IMR-90 (cell line): Measurements from ENCODE around the gene RNF43. TPM values are rescaled to one million over a fixed set of nuclear protein-coding genes. Genes with fewer than 3 reads are reported as not detected.

ENCODE experiments used
- ATAC-seq: fragments of 200-7000 bp; cut with Tn5 transposase; 2 replicates; pipeline ENCODE4 v1.9.1; 2020; ENCODE audit warnings: low read depth, mild to moderate bottlenecking, moderate library complexity
- BruUV-seq: library from RNA; stranded (reverse); fragments of 400-500 nt; replicated peaks from 2 replicates; lab custom pipeline; 2021; lab: Mats Ljungman, UMichigan
- CTCF ChIA-PET: fragments of 300-600 bp; formaldehyde crosslinking; extraction: SDS; loops from one replicate; lab custom pipeline; 2021; ENCODE audit warnings: antibody characterized with exemption; lab: Yijun Ruan, JAX
- POLR2A ChIA-PET: fragments of 300-600 bp; sonication (Branson Sonifier 250); formaldehyde crosslinking; loops from one replicate; lab custom pipeline; 2022; ENCODE audit warnings: antibody characterized with exemption; ENCODE audit not compliant: unreplicated experiment; lab: Charles Lee
- DNase-seq: peaks from one replicate; pipeline ENCODE4 v3.0.0; 2013
- H2AFZ ChIP-seq: replicated peaks from 2 replicates; pipeline ENCODE3; 2013; ENCODE audit warnings: low read length, mild to moderate bottlenecking; ENCODE audit not compliant: poor library complexity
- H2AK5ac ChIP-seq: 2 replicates; pipeline ENCODE4 v1.6.1; 2013; ENCODE audit warnings: low read depth, low read length, inconsistent platforms
- H2AK9ac ChIP-seq: replicated peaks from 2 replicates; pipeline ENCODE3; 2013; ENCODE audit warnings: mild to moderate bottlenecking, low read depth, low read length, moderate library complexity; ENCODE audit not compliant: poor library complexity
- H2BK120ac ChIP-seq: 2 replicates; pipeline ENCODE4 v1.6.1; 2013; ENCODE audit warnings: low read depth, low read length, inconsistent platforms
- H2BK15ac ChIP-seq: 3 replicates; pipeline ENCODE4 v1.6.1; 2013; ENCODE audit warnings: low read depth, low read length, inconsistent platforms
- H2BK20ac ChIP-seq: 2 replicates; pipeline ENCODE4 v1.6.1; 2013; ENCODE audit warnings: low read depth, mild to moderate bottlenecking, inconsistent platforms, low read length, moderate library complexity
- H2BK5ac ChIP-seq: 2 replicates; pipeline ENCODE4 v1.6.1; 2013; ENCODE audit warnings: mild to moderate bottlenecking, low read depth, low read length, inconsistent platforms; ENCODE audit not compliant: poor library complexity, severe bottlenecking
- H3K14ac ChIP-seq: replicated peaks from 2 replicates; pipeline ENCODE4 v1.6.1; 2013; ENCODE audit warnings: low read depth, low read length, inconsistent platforms
- H3K18ac ChIP-seq: 2 replicates; pipeline ENCODE4 v1.6.1; 2013; ENCODE audit warnings: low read depth, low read length, control low read depth
- H3K23ac ChIP-seq: 2 replicates; pipeline ENCODE4 v1.6.1; 2013; ENCODE audit warnings: low read depth, low read length, inconsistent platforms
- H3K27ac ChIP-seq: 2 replicates; pipeline ENCODE4 v1.5.1; 2013; ENCODE audit warnings: mild to moderate bottlenecking, control low read depth, low read length; ENCODE audit not compliant: insufficient read depth
- H3K27me3 ChIP-seq: 2 replicates; pipeline ENCODE4 v1.6.1; 2013; ENCODE audit warnings: low read length; ENCODE audit not compliant: control insufficient read depth, insufficient read depth
- H3K36me3 ChIP-seq: 2 replicates; pipeline ENCODE4 v1.6.1; 2013; ENCODE audit warnings: low read length, mixed read lengths; ENCODE audit not compliant: control insufficient read depth, insufficient read depth
- H3K4ac ChIP-seq: 2 replicates; pipeline ENCODE4 v1.6.1; 2013; ENCODE audit warnings: low read depth, low read length, inconsistent platforms
- H3K4me1 ChIP-seq: 2 replicates; pipeline ENCODE4 v1.6.1; 2013; ENCODE audit warnings: low read length, mixed read lengths; ENCODE audit not compliant: control insufficient read depth, insufficient read depth
- H3K4me2 ChIP-seq: 2 replicates; pipeline ENCODE4 v1.6.1; 2013; ENCODE audit warnings: low read depth, mild to moderate bottlenecking, control low read depth, low read length, moderate library complexity
- H3K4me3 ChIP-seq: 2 replicates; pipeline ENCODE4 v1.5.1; 2013; ENCODE audit warnings: low read depth, mild to moderate bottlenecking, control low read depth, low read length, moderate library complexity; ENCODE audit not compliant: insufficient read depth
- H3K56ac ChIP-seq: 2 replicates; pipeline ENCODE4 v1.6.1; 2013; ENCODE audit warnings: low read length, inconsistent platforms; ENCODE audit not compliant: insufficient read depth; ENCODE audit errors: extremely low read depth
- H3K79me1 ChIP-seq, 2 experiments: 2 replicates each; pipeline ENCODE4 v1.6.1; 2013; ENCODE audit warnings: low read length in 2 of 2, inconsistent platforms in 1 of 2, low read depth in 1 of 2
- H3K9ac ChIP-seq: 2 replicates; pipeline ENCODE4 v1.6.1; 2013; ENCODE audit warnings: low read depth, low read length, control low read depth
- H3K9me1 ChIP-seq: 2 replicates; pipeline ENCODE4 v1.6.1; 2013; ENCODE audit warnings: low read length, inconsistent platforms; ENCODE audit not compliant: insufficient read depth
- H3K9me3 ChIP-seq: 2 replicates; pipeline ENCODE4 v1.6.1; 2013; ENCODE audit warnings: low read length; ENCODE audit not compliant: control insufficient read depth, insufficient read depth
- H4K20me1 ChIP-seq: 2 replicates; pipeline ENCODE4 v1.6.1; 2013; ENCODE audit warnings: low read length, inconsistent platforms; ENCODE audit not compliant: insufficient read depth
- H4K5ac ChIP-seq: 2 replicates; pipeline ENCODE4 v1.6.1; 2013; ENCODE audit warnings: mild to moderate bottlenecking, low read depth, low read length, control low read depth
- H4K8ac ChIP-seq, 2 experiments: 2 replicates each; pipeline ENCODE4 v1.6.1; 2013; ENCODE audit warnings: low read depth in 2 of 2, low read length in 2 of 2, control low read depth in 1 of 2, inconsistent platforms in 1 of 2
- H4K91ac ChIP-seq: 2 replicates; pipeline ENCODE4 v1.6.1; 2013; ENCODE audit warnings: low read depth, low read length, inconsistent platforms; ENCODE audit not compliant: insufficient read depth
- BHLHE40 ChIP-seq: fragments of 150-350 bp; IDR thresholded peaks from 2 replicates; pipeline ENCODE4 v1.6.1; 2016; ENCODE audit warnings: mild to moderate bottlenecking, low read depth, low read length
- CEBPB ChIP-seq: IDR thresholded peaks from 2 replicates; pipeline ENCODE4 v1.6.1; 2012; ENCODE audit warnings: low read depth, low read length, improper control_type of control experiment
- CHD1 ChIP-seq: IDR thresholded peaks from 2 replicates; pipeline ENCODE4 v1.6.1; 2012; ENCODE audit warnings: low read depth, low read length, improper control_type of control experiment
- CTCF ChIP-seq: conservative IDR thresholded peaks from 2 replicates; pipeline ENCODE4 v1.5.1; 2012; ENCODE audit warnings: mild to moderate bottlenecking, low read depth, low read length, improper control_type of control experiment
- FOS ChIP-seq: fragments of 150-350 bp; IDR thresholded peaks from 2 replicates; pipeline ENCODE4 v1.6.1; 2016; ENCODE audit warnings: low read depth, low read length
- MAFK ChIP-seq: IDR thresholded peaks from 2 replicates; pipeline ENCODE4 v1.6.1; 2012; ENCODE audit warnings: low read depth, low read length, improper control_type of control experiment
- MAZ ChIP-seq: IDR thresholded peaks from 2 replicates; pipeline ENCODE4 v1.6.1; 2012; ENCODE audit warnings: low read depth, mild to moderate bottlenecking, low read length, improper control_type of control experiment, moderate library complexity, borderline replicate concordance
- MXI1 ChIP-seq: IDR thresholded peaks from 2 replicates; pipeline ENCODE4 v1.6.1; 2012; ENCODE audit warnings: low read depth, mild to moderate bottlenecking, low read length, moderate library complexity, borderline replicate concordance
- RAD21 ChIP-seq: IDR thresholded peaks from 2 replicates; pipeline ENCODE4 v1.6.1; 2012; ENCODE audit warnings: low read length, improper control_type of control experiment
- SMC3 ChIP-seq: fragments of 150-350 bp; IDR thresholded peaks from 2 replicates; pipeline ENCODE4 v1.6.1; 2016; ENCODE audit warnings: low read depth, mild to moderate bottlenecking, antibody characterized with exemption, low read length, moderate library complexity
- WGBS, 2 experiments: methylation state at CpG; one replicate each; pipeline versions ENCODE4 v1.1.5 to v1.1.7; 2013; ENCODE audit warnings: missing lambda C conversion rate in 2 of 2; ENCODE audit not compliant: insufficient read length in 1 of 2; ENCODE audit errors: extremely low coverage in 2 of 2; 5-methylcytosine and 5-hydroxymethylcytosine counted together
- dilution Hi-C: fragments of 300-500 bp; cut with HindIII; formaldehyde crosslinking; loops from one replicate; pipeline ENCODE4 v1.14.3; 2018; ENCODE audit warnings: low sequenced_read_pairs; ENCODE audit not compliant: unreplicated experiment
- in situ Hi-C: fragments of 300-500 bp; cut with MboI; formaldehyde crosslinking; loops from 3 replicates; pipeline ENCODE4 v1.14.3; 2019; ENCODE audit warnings: low sequenced_read_pairs, inconsistent platforms, mixed read lengths
- intact Hi-C: fragments of 100-400 bp; cut with micrococcal nuclease; formaldehyde crosslinking; loops from 2 replicates; pipeline ENCODE4 v1.10.0; 2022
- polyA plus RNA-seq, 3 experiments: library from polyadenylated mRNA; depleted of rRNA; stranded (reverse); fragments of >200 nt; gene quantifications; 2 replicates each; pipeline ENCODE4 v1.2.3, GENCODE V29; 2012; ENCODE audit warnings: low replicate concordance in 1 of 3
- total RNA-seq: library from RNA; depleted of rRNA; stranded (reverse); fragments of >200 nt; gene quantifications from 2 replicates; pipeline ENCODE4 v1.2.3, GENCODE V29; 2012
- TF ChIP-seq, protein P1 (sequence below): fragments of 150-350 bp; IDR thresholded peaks from 2 replicates; pipeline ENCODE4 v1.6.1; 2016; ENCODE audit warnings: low read depth, mild to moderate bottlenecking, low read length, moderate library complexity, borderline replicate concordance

RNF43 gene
- total and polyA plus RNA-seq, 2 of the 4 experiments (the other 2 are of a cell fraction): under 0.01 TPM; not detected in 1

GRCh38 chr17:58427807-58428206 is 10.5 kb upstream of the RNF43 start:
- H3K23ac ChIP-seq: no peak overlapping the region
- H3K9me3 ChIP-seq: no peaks in the 10 kb centered on the region
- H2AK5ac ChIP-seq: no peak overlapping the region
- no peak overlapping the region for H3K56ac ChIP-seq
- DNase-seq (no peak), ATAC-seq (no peak)
- CTCF ChIA-PET: no interaction called here
- dilution Hi-C loops: no loop called here
- H4K8ac ChIP-seq: no peak overlapping the region
- no peak overlapping the region for H3K4me2 ChIP-seq
- H3K36me3 ChIP-seq: no peaks in the 10 kb centered on the region
- in situ Hi-C loops: no loop called here
- no peak overlapping the region for H3K27ac ChIP-seq
- no peak overlapping the region for H3K4me3 ChIP-seq
- no peaks in the 10 kb centered on the region for H3K4me1 ChIP-seq
- no peak overlapping the region for H3K18ac ChIP-seq
- H4K5ac ChIP-seq: no peak overlapping the region
- BruUV-seq: no TSS peak
- H2BK20ac ChIP-seq: no peak overlapping the region
- intact Hi-C loops: no loop called here
- H2BK5ac ChIP-seq: no peak overlapping the region
- H4K91ac ChIP-seq: no peak overlapping the region
- no peak overlapping the region for H2AFZ ChIP-seq
- no CpG with 5 or more reads among the region's 3 CpGs for WGBS, 2 experiments
- POLR2A ChIA-PET: no interaction called here
- no peak overlapping the region for H2AK9ac ChIP-seq
- no peaks in the 10 kb centered on the region for H3K9me1 ChIP-seq
- H3K27me3 ChIP-seq: no peaks in the 10 kb centered on the region
- H2BK15ac ChIP-seq: no peak overlapping the region
- no peak overlapping the region for H3K4ac ChIP-seq
- TF ChIP-seq, protein P1, sequence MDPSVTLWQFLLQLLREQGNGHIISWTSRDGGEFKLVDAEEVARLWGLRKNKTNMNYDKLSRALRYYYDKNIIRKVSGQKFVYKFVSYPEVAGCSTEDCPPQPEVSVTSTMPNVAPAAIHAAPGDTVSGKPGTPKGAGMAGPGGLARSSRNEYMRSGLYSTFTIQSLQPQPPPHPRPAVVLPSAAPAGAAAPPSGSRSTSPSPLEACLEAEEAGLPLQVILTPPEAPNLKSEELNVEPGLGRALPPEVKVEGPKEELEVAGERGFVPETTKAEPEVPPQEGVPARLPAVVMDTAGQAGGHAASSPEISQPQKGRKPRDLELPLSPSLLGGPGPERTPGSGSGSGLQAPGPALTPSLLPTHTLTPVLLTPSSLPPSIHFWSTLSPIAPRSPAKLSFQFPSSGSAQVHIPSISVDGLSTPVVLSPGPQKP: no peak
- TF ChIP-seq MAZ (no peak), MXI1 (no peak), BHLHE40 (no peak), CTCF (no peak), RAD21 (no peak), MAFK (no peak), SMC3 (no peak), CHD1 (no peak), CEBPB (no peak), FOS (no peak)
- H2BK120ac ChIP-seq: no peak overlapping the region
- H3K9ac ChIP-seq: no peak overlapping the region
- H3K14ac ChIP-seq: no peak overlapping the region
- no peaks in the 10 kb centered on the region for H3K79me1 ChIP-seq
- H4K20me1 ChIP-seq: no peaks in the 10 kb centered on the region
